GM12873 (cell line): ENCODE results near the gene HEATR9.

Experiments used
- CTCF ChIP-seq: IDR thresholded peaks from 2 replicates; pipeline ENCODE4 v1.5.1; 2012; ENCODE audit warnings: low read depth, mild to moderate bottlenecking, moderate library complexity, low read length, control low read depth; ENCODE audit not compliant: insufficient read depth; ENCODE audit errors: missing control alignments

The HEATR9 gene

GRCh38 chr17:35841505-35841904, 27.2 kb downstream of the HEATR9 start:
- no peak for TF ChIP-seq CTCF

GRCh38 chr17:35841101-35841500, 27.6 kb downstream of the HEATR9 start:
- TF ChIP-seq CTCF = no peak

GRCh38 chr17:35825206-35825605, 43.5 kb downstream of the HEATR9 start:
- no peak for TF ChIP-seq CTCF

- TF ChIP-seq CTCF = no peak
Observed at GRCh38 chr17:35821308-35821707, 47.4 kb downstream of the HEATR9 start.

- TF ChIP-seq CTCF = no peak
Observed at GRCh38 chr17:35819455-35819854, 49.2 kb downstream of the HEATR9 start.

GRCh38 chr17:35817196-35817595, 51.5 kb downstream of the HEATR9 start:
- no peak for TF ChIP-seq CTCF

- no peak for TF ChIP-seq CTCF
Observed at GRCh38 chr17:35816723-35817122, 52.0 kb downstream of the HEATR9 start.
